ENCODE measurements around the gene SLC39A10. TPM values are rescaled to one million over a fixed set of nuclear protein-coding genes. Genes with fewer than 3 reads are reported as not detected.
A peak's percentile ranks its signal among the peaks of the same experiment; 100 is the strongest.
"Not testable (repeated sequence)": the region's sequence is repeated elsewhere in the genome, so short reads cannot be mapped to it uniquely, and the experiment has no call there.

SLC39A10 gene
- total RNA-seq, 1 donor from 2014 or later, result 52.3 TPM

- ChIA-PET POLR2A (interaction anchor here (0.6 to 2.0 kb wide), 3 partner anchors 12 to 14 kb away, joined by 3 to 12 read pairs (median 3); partner anchors contain the start of gene SLC39A10), CTCF (interaction anchor here (1.0 kb wide), 1 partner anchor 13 kb away, joined by 3 read pairs; no protein-coding TSS in a partner anchor)
- ATAC-seq (ENCODE audit: low read depth) (no peak), DNase-seq (no peak)
- Mint-ChIP-seq H3K9me3 (no peaks in the 10 kb centered on the region), H3K27me3 (no peaks in the 10 kb centered on the region), H3K36me3 (ENCODE audit: low read depth) (no peaks in the 10 kb centered on the region), H3K27ac (no peak overlapping the region), H3K4me3 (no peak overlapping the region), H3K4me1 (peaks cover 60% of the 10 kb centered on the region)
- no peak for TF ChIP-seq CTCF (IDR thresholded peaks at IDR 0.05)
- intact Hi-C loops (cut with micrococcal nuclease), result no loop called here
These were observed 11.6 kb upstream of the SLC39A10 start for GRCh38 chr2:195645413-195645812.

DNA sequence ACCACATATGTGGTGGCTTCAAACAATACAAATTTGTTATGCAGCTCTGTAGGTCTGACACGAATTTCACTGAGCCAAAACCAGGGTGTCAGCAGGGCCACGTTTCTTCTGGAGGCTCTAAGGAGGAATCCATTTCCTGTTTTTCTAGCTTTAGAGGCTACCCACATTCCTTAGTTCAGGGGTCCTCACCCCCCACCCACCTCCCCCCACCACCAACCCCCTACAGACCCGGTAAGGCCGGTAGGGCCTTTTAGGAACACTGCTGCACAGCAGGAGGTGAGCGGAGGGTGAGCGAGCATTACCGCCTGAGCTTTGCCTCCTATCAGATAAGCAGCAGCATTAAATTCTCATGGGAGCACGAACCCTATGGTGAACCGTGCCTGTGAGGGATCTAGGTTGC lies 10.6 kb upstream of the SLC39A10 start:
- intact Hi-C loops (cut with micrococcal nuclease), result no loop called here
- Mint-ChIP-seq H3K27ac (peak overlapping the region; percentile 67), H3K36me3 (ENCODE audit: low read depth) (no peaks in the 10 kb centered on the region), H3K9me3 (no peaks in the 10 kb centered on the region), H3K27me3 (no peaks in the 10 kb centered on the region), H3K4me1 (peaks cover 70% of the 10 kb centered on the region), H3K4me3 (no peak overlapping the region)
- ATAC-seq (ENCODE audit: low read depth), result no peak
- no peak for DNase-seq
- no peak for TF ChIP-seq CTCF (IDR thresholded peaks at IDR 0.05)
- ChIA-PET POLR2A (interaction anchor here (2.0 kb wide), 1 partner anchor 11 kb away, joined by 12 read pairs; the partner anchor contains the start of gene SLC39A10), CTCF (no interaction called here)

- ATAC-seq (ENCODE audit: low read depth), result no peak
- Mint-ChIP-seq H3K4me3 (peak overlapping the region; percentile 9), H3K36me3 (ENCODE audit: low read depth) (no peaks in the 10 kb centered on the region), H3K9me3 (no peaks in the 10 kb centered on the region), H3K27ac (peak overlapping the region; percentile 67), H3K4me1 (peaks cover 71% of the 10 kb centered on the region), H3K27me3 (no peaks in the 10 kb centered on the region)
- TF ChIP-seq CTCF (IDR thresholded peaks at IDR 0.05), result no peak
- DNase-seq, result no peak
- ChIA-PET POLR2A (interaction anchor here (0.6 kb wide), 1 partner anchor 53 kb away, joined by 4 read pairs; no protein-coding TSS in a partner anchor), CTCF (no interaction called here)
- intact Hi-C loops (cut with micrococcal nuclease), result loop anchor here (1.0 kb wide), 1 partner anchor 10 kb away; no protein-coding TSS in a partner anchor
These were observed 9.7 kb upstream of the SLC39A10 start for GRCh38 chr2:195647302-195647701.

DNA sequence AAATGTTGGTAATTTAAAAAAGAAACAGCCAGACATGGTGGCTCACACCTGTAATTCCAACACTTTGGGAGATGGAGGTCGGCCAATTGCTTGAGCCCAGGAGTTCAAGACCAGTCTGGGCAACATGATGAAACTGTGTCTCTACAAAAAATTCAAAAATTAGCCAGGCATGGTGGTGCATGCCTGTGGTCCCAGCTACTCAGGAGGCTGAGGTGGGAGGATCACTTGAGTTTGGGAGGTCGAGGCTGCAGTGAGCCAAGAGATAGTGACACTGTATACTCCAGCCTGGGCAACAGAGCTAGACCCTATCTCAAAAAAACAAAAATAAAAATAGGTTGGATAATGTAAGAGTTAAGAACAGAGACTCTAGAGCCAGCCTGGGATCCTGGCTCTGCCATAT lies 8.7 kb upstream of the SLC39A10 start:
- H3K27me3 Mint-ChIP-seq; ATAC-seq (ENCODE audit: low read depth); DNase-seq; H3K9me3 Mint-ChIP-seq; H3K36me3 Mint-ChIP-seq (ENCODE audit: low read depth); H3K4me3 Mint-ChIP-seq: not testable (repeated sequence)
- intact Hi-C loops (cut with micrococcal nuclease), result loop anchor here (2.0 kb wide), 1 partner anchor 16 kb away; no protein-coding TSS in a partner anchor
- Mint-ChIP-seq H3K27ac (peak overlapping the region; percentile 99), H3K4me1 (peaks cover 69% of the 10 kb centered on the region)
- CTCF ChIA-PET, result interaction anchor here (0.6 kb wide), 1 partner anchor 1048 kb away, joined by 5 read pairs; no protein-coding TSS in a partner anchor
- POLR2A ChIA-PET, result interaction anchor here (4.1 to 4.7 kb wide), 2 partner anchors 10 to 87 kb away, joined by 31 to 54 read pairs; partner anchors contain the start of gene SLC39A10

GRCh38 chr2:195648787-195649186 lies 8.2 kb upstream of the SLC39A10 start:
- CTCF ChIA-PET, result interaction anchor here (3.3 kb wide), 1 partner anchor 11 kb away, joined by 20 read pairs; no protein-coding TSS in a partner anchor
- ATAC-seq (ENCODE audit: low read depth), result no peak
- TF ChIP-seq CTCF (IDR thresholded peaks at IDR 0.05), result no peak
- peak overlapping the region; percentile 99 for H3K27ac Mint-ChIP-seq
- no peak for DNase-seq
- H3K27me3 Mint-ChIP-seq, result no peaks in the 10 kb centered on the region
- H3K4me3 Mint-ChIP-seq, result peak overlapping the region; percentile 52
- intact Hi-C loops (cut with micrococcal nuclease), result loop anchor here (2.0 kb wide), 1 partner anchor 16 kb away; no protein-coding TSS in a partner anchor
- no peaks in the 10 kb centered on the region for H3K36me3 Mint-ChIP-seq (ENCODE audit: low read depth)
- peaks cover 69% of the 10 kb centered on the region for H3K4me1 Mint-ChIP-seq
- POLR2A ChIA-PET, result interaction anchor here (0.7 to 4.7 kb wide), 4 partner anchors 10 to 88 kb away, joined by 5 to 54 read pairs (median 27); partner anchors contain the start of gene SLC39A10
- no peaks in the 10 kb centered on the region for H3K9me3 Mint-ChIP-seq
